Left hindlimb (tissue), 1 donor: Measurements from ENCODE around the gene IL34.

ENCODE experiments used
- DNase-seq: peaks from one replicate; pipeline ENCODE4 v3.0.0-alpha.2; 2018

The IL34 gene

GRCh38 chr16:70703835-70704381 lies 57.5 kb downstream of the IL34 start:
- no peak for DNase-seq

DNA sequence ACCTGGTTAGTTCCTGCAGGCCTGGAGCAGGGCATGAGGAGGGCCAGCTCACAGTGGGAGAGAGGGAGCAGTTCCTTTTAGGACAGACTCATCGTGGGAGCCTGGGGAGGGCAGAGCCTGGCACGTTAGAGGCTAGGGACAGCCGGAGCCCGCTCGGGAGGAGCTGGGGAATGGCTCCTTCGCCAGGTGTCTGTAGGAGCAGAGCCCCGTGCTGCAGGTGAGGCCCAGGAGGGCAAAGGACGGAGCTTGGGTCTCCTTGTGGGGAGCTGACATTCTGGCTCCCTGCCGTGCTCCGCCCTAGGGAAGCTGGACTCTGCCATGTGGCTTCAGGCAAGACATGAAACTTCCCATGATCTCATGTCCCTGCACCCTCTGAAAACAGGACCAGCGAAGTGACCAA lies 58.2 kb downstream of the IL34 start:
- no peak for DNase-seq

GRCh38 chr16:70705056-70705455 lies 58.7 kb downstream of the IL34 start:
- DNase-seq = no peak

DNA sequence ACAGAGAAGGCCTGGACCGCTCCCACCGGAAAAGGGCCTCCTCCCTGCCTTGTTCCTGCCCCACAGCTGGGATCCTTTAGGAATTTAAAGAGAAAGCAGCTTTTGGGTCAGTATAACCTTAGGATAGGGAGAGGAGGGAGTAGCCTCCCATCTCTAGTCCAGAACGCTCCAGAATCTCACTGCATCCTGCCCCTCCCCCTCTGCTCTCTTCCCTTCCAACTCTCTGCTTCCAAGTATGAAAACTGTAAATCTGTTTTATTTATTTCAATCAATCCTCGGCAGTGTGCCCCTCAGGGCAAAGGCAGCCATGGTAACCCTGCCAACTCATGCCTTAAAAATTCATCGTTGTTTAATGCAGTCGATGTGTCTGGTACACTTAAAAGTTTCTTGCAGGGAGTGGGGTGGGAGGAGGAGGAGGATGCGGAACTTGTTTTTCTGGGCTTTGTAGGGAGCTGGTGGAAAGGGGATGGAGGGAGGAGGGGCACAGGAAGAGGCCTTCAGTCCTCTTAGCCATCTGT lies 60.6 kb downstream of the IL34 start:
- no peak for DNase-seq

DNA sequence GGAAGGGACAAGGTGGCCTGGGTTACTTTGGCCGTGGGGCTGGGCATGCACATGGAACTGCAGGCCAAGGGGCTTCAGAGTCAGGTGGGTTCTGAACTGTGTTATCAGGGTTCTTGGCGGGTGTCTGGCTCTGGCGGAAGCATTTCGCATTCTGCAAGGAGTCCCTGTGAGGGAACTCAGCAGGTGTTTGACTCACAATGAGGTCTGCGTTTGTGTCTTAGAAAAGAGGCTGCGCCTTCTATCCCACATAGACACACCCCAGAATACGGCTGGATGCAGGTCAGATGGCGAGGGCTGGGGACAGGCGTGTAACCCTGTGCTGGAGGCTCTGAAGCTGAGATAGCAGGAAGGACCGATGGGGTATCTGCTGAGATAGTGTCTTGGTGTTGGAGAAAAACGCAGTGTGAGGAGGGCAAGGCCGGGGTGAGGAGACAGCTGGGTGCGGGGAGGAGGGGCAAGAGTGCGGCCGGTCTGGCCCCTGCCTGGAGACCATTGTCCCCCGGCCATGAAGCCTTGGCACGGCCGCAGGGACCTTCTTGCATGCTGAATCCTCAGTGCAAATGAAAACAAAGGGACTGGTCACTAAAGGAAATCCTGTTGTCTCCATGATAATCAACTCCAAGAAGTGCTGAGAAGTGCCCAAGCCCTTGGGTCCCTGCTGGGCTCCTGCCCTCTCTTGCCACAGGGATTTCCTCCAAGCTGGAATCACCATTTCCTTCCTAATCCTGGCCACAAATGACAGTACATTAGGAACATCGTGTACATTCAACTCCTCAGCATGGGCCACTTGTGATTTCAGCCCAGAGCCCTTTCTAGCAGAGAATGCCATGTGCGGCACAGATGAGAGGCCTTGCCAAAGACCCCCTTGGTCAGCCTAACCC lies 62.2 kb downstream of the IL34 start:
- DNase-seq = no peak

- no peak for DNase-seq
Measured at GRCh38 chr16:70709457-70709856, 63.1 kb downstream of the IL34 start.

GRCh38 chr16:70709942-70710341 lies 63.6 kb downstream of the IL34 start:
- DNase-seq = no peak
